GM21381 (cell line): ENCODE results near the gene ADCY9.
"Not testable (repeated sequence)": the region's sequence is repeated elsewhere in the genome, so short reads cannot be mapped to it uniquely, and the experiment has no call there.

Experiments
- ATAC-seq: cut with Tn5 transposase; IDR thresholded peaks from one replicate; pipeline ENCODE4 v1.9.1; 2021; ENCODE audit warnings: mild to moderate bottlenecking, moderate library complexity; ENCODE audit not compliant: unreplicated experiment

The ADCY9 gene

DNA sequence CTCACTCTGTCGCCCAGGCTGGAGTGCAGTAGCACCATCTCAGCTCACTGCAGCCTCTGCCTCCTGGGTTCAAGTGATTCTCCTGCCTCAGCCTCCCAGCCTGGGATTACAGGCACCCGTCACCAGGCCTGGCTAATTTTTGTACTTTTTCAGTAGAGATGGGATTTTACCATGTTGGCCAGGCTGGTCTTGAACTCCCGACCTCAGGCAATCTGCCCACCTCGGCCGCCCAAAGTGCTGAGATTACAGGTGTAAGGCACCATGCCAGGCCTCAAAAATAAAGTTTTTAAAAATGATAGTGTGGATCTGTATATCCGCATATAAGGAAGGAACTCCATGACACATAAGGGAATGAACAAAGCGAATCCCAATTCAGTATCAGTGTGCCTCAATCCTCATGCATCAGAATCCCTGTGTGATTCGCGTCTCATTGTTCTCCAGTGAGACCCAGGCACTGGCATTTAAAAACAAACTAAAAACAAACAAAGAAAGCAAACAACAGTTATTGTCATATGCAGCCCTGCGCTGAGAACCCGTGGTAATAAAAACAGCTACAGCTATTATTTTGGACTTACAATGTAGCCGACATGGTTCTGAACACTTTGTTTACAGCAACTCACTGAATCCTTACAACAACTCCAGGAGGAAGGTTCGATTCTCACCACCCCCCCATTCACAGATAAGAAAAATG lies 181.6 kb downstream of the ADCY9 start:
- ATAC-seq: no peak

DNA sequence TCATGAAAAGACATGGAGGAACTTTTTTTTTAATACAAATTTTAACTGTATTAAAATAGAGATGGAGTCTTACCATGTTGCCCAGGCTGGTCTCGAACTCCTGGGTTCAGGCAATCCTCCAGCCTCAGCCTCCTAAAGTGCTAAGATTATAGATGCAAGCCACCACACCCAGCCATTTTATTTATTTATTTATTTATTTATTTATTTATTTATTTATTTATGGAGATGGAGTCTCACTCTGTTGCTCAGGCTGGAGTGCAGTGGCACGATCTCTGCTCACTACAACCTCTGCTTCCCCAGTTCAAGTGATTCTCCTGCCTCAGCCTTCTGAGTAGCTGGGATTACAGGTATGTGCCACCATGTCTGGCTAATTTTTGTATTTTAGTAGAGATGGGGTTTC lies 189.1 kb downstream of the ADCY9 start:
- ATAC-seq: not testable (repeated sequence)

DNA sequence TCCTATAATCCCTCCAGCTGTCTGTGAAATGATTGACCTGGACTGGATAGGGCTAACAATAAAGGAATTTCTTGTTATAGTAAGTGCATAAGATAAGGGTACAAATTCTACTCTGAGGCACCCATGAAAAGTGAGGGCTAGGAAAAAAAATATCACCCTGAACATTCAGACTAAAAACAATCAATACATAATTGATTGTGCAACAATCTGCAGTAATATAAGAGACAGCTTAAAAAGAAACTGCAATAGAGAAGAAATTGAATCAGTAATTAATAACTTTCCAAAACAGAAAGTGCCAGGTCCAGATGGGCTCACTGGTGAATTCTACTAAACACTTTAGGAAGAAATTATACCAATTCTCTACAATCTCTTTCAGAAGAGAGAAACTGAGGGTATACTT lies 191.5 kb downstream of the ADCY9 start:
- ATAC-seq: no peak

DNA sequence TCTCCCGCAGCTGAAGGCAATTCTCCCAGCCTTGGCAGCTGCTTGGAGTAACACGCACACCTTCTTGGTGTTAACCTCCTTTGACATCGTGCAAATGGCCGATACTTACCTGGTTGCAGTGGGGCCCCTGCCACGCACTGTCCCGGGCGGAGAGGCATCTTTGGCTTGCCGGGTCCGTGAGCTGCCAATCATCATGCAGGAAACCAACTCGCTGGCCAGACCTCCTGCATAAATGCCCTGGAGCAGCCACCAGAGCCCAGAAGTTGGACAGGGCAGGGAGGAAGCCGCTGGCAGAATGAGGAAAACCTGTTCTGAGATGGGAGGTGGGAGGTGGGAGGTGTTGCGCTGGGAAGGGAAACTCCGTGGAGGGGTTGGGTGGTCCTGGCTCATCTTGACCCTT lies 194.0 kb downstream of the ADCY9 start:
- no peak for ATAC-seq

DNA sequence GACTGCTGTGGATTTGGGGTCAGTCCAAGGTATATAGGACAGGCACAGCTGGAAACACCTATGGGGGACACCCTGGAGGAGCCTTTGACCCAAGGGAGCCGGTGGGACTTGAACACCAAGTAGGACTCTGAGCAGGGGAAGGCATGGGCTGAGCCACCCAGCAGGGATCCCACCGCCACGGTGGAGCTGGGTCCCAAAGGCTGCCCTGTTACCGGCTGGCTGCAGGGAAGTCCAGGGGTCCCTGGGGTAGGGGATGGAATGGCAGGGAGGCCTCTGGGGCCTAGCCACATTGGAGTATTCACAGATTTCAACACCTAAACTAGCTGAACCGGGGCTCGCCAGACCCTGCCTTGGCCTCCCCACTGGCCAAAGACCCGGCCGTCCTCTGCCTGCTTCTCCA lies 196.0 kb downstream of the ADCY9 start:
- no peak for ATAC-seq

DNA sequence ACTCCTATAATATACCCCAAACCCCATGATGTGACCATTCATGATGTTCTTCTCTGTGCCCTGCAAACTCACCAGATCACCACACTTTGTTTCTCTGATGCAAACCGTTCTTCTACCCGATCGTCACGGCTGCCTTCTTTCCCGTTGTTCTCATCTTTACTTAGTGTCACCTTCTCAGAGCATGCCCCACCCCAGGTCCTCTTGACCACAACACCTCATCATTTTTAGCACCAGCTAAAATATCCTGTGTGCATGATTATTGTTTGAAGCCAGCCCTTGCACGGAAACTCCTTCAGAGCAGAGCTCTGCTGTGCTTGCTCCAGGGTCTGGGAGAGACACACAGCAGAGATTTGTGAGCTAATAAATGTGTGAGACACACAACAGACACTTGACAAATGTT lies 196.8 kb downstream of the ADCY9 start:
- ATAC-seq: no peak

DNA sequence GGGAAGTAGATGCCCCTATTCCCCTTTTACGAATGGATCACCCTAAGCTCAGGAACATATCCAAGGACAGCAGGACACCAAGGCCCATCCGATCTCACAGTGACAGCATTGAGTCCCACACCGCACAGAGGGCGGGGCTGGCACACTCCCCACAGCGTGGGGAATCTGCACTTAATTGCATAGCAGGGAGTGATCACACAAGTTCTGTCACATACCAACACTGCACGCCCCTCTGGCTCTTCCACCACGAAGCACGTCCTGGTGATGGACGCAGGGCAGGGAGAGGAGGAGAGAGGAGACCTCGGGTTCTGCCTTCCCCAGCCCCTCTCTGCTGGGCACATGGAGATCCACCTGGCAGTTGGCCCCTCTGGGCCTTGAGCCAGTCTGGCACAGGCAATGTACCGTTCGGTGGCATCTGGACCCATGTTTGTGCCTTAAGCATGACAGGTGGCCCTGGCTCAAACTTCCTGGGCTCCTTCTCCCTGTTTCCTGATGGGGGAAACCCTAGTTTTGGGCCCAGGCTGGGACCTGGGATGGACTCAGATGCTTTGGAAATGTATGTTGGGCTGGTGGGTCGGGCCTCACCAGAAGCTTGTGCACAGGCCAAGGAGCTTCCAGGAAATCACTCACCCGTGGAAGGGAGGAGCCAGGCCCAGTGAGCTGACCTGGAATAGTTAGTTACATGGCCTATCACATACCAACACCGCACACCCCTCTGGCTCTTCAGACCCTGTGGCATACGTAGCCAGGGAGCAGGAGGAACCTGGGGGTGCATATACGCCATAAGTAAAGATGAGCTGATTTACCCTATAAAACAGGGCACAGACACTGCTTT lies 200.6 kb downstream of the ADCY9 start:
- ATAC-seq: no peak

DNA sequence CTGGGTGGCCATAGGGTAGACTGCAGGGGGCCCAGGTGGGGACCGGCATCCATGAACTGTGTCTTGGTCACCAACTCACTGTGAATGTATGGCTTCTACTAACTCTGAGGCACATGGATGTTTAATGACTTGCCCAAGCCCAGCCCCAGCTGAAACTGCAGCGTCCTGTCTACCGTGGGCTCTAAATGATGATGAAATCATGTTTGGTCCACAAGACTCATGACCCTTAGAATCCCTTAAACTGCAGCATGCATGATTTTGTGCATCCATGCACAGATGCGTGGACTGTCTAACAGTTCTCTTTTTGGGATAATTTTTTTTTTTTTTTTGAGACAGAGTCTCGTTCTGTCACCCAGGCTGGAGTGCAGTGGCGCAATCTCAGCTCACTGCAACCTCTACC lies 203.3 kb downstream of the ADCY9 start:
- ATAC-seq: no peak
